RKO (cell line): ENCODE data around the gene CTAGE6.
"Not testable (repeated sequence)": the region's sequence is repeated elsewhere in the genome, so short reads cannot be mapped to it uniquely, and the experiment has no call there.

Experiments used
- DNase-seq: peaks from one replicate; pipeline ENCODE4 v3.0.0-alpha.2; 2016; ENCODE audit warnings: low spot score

Gene CTAGE6

GRCh38 chr7:143715543-143716193 lies 41.8 kb downstream of the CTAGE6 start:
- DNase-seq = not testable (repeated sequence)

- DNase-seq = not testable (repeated sequence)
Measured at GRCh38 chr7:143714581-143715454, 42.7 kb downstream of the CTAGE6 start.

GRCh38 chr7:143712381-143712780 lies 45.1 kb downstream of the CTAGE6 start:
- not testable (repeated sequence) for DNase-seq

- DNase-seq = not testable (repeated sequence)
Measured at GRCh38 chr7:143711727-143712324, 45.7 kb downstream of the CTAGE6 start.

GRCh38 chr7:143709895-143710294 lies 47.6 kb downstream of the CTAGE6 start:
- DNase-seq = not testable (repeated sequence)
